GM12891 (cell line): Measurements from ENCODE around the gene MAP3K19.

Experiments
- POLR2A ChIP-seq: IDR thresholded peaks from 2 replicates; pipeline ENCODE4 v1.6.1; 2011; ENCODE audit warnings: low read depth, low read length, control low read depth
- TAF1 ChIP-seq: IDR thresholded peaks from 2 replicates; pipeline ENCODE4 v1.6.1; 2011; ENCODE audit warnings: low read depth, low read length, control low read depth

GRCh38 chr2:135052997-135053474 is 5.8 kb upstream of the MAP3K19 start:
- TF ChIP-seq TAF1: no peak
- no peak for TF ChIP-seq POLR2A
